HEK293 (cell line): ENCODE results near the gene CRTC2.
A peak's percentile ranks its signal among the peaks of the same experiment; 100 is the strongest.

Experiments used
- KLF17 ChIP-seq: fragments of 450-650 bp; formaldehyde crosslinking; IDR thresholded peaks from 2 replicates; pipeline ENCODE4 v1.5.1; 2016; ENCODE audit warnings: missing biosample characterization, missing genetic modification characterization
- KLF9 ChIP-seq: fragments of 450-650 bp; formaldehyde crosslinking; IDR thresholded peaks from 2 replicates; pipeline ENCODE4 v1.5.1; 2016; ENCODE audit warnings: missing biosample characterization, missing genetic modification characterization, low read depth
- PRDM6 ChIP-seq: fragments of 450-650 bp; formaldehyde crosslinking; IDR thresholded peaks from 2 replicates; pipeline ENCODE4 v1.5.1; 2017; ENCODE audit warnings: missing biosample characterization, missing genetic modification characterization
- REST ChIP-seq: fragments of 450-650 bp; formaldehyde crosslinking; IDR thresholded peaks from 2 replicates; pipeline ENCODE4 v1.5.1; 2016; ENCODE audit warnings: missing biosample characterization, missing genetic modification characterization
- YY2 ChIP-seq: fragments of 450-650 bp; formaldehyde crosslinking; IDR thresholded peaks from 2 replicates; pipeline ENCODE4 v1.5.1; 2016; ENCODE audit warnings: missing biosample characterization, missing genetic modification characterization
- ZBTB11 ChIP-seq: fragments of 450-650 bp; formaldehyde crosslinking; conservative IDR thresholded peaks from 2 replicates; pipeline ENCODE4 v1.5.1; 2016; ENCODE audit warnings: low read depth, missing biosample characterization, missing genetic modification characterization
- ZBTB17 ChIP-seq: fragments of 450-650 bp; formaldehyde crosslinking; IDR thresholded peaks from 2 replicates; pipeline ENCODE4 v1.5.1; 2016; ENCODE audit warnings: missing biosample characterization, missing genetic modification characterization
- ZBTB20 ChIP-seq: fragments of 450-650 bp; formaldehyde crosslinking; IDR thresholded peaks from 2 replicates; pipeline ENCODE4 v1.5.1; 2016; ENCODE audit warnings: missing biosample characterization, missing genetic modification characterization
- ZBTB21 ChIP-seq: fragments of 450-650 bp; formaldehyde crosslinking; IDR thresholded peaks from 2 replicates; pipeline ENCODE4 v1.5.1; 2017; ENCODE audit warnings: missing biosample characterization, missing genetic modification characterization
- ZBTB26 ChIP-seq: fragments of 450-650 bp; formaldehyde crosslinking; optimal IDR thresholded peaks from 2 replicates; pipeline ENCODE3; 2016; ENCODE audit warnings: missing biosample characterization, mild to moderate bottlenecking, missing genetic modification characterization
- ZFP37 ChIP-seq: fragments of 450-650 bp; formaldehyde crosslinking; IDR thresholded peaks from 2 replicates; pipeline ENCODE4 v1.5.1; 2016; ENCODE audit warnings: missing biosample characterization, missing genetic modification characterization
- ZNF140 ChIP-seq: fragments of 450-650 bp; formaldehyde crosslinking; IDR thresholded peaks from 2 replicates; pipeline ENCODE4 v1.5.1; 2016; ENCODE audit warnings: missing biosample characterization, missing genetic modification characterization
- ZNF146 ChIP-seq: fragments of 450-650 bp; formaldehyde crosslinking; IDR thresholded peaks from 2 replicates; pipeline ENCODE4 v1.5.1; 2016; ENCODE audit warnings: missing biosample characterization, missing genetic modification characterization
- ZNF157 ChIP-seq: fragments of 450-650 bp; formaldehyde crosslinking; IDR thresholded peaks from 2 replicates; pipeline ENCODE4 v1.5.1; 2016; ENCODE audit warnings: missing biosample characterization, missing genetic modification characterization
- ZNF266 ChIP-seq: fragments of 450-650 bp; formaldehyde crosslinking; IDR thresholded peaks from 2 replicates; pipeline ENCODE4 v1.5.1; 2016; ENCODE audit warnings: missing biosample characterization, missing genetic modification characterization, low read depth
- ZNF280D ChIP-seq: fragments of 450-650 bp; formaldehyde crosslinking; IDR thresholded peaks from 2 replicates; pipeline ENCODE4 v1.5.1; 2016; ENCODE audit warnings: missing biosample characterization, missing genetic modification characterization
- ZNF391 ChIP-seq: fragments of 450-650 bp; formaldehyde crosslinking; IDR thresholded peaks from 2 replicates; pipeline ENCODE4 v1.5.1; 2016; ENCODE audit warnings: low read depth, missing biosample characterization, missing genetic modification characterization, borderline replicate concordance
- ZNF416 ChIP-seq: fragments of 450-650 bp; formaldehyde crosslinking; IDR thresholded peaks from 2 replicates; pipeline ENCODE4 v1.5.1; 2016; ENCODE audit warnings: missing biosample characterization, missing genetic modification characterization
- ZNF433 ChIP-seq: fragments of 450-650 bp; formaldehyde crosslinking; IDR thresholded peaks from 2 replicates; pipeline ENCODE4 v1.5.1; 2016; ENCODE audit warnings: missing biosample characterization, missing genetic modification characterization, low read depth
- ZNF580 ChIP-seq: fragments of 450-650 bp; formaldehyde crosslinking; IDR thresholded peaks from 2 replicates; pipeline ENCODE4 v1.5.1; 2016; ENCODE audit warnings: missing biosample characterization, missing genetic modification characterization
- ZNF639 ChIP-seq: fragments of 450-650 bp; formaldehyde crosslinking; IDR thresholded peaks from 2 replicates; pipeline ENCODE4 v1.5.1; 2016; ENCODE audit warnings: missing biosample characterization, missing genetic modification characterization
- ZNF768 ChIP-seq: fragments of 450-650 bp; formaldehyde crosslinking; IDR thresholded peaks from 2 replicates; pipeline ENCODE4 v1.5.1; 2018; ENCODE audit warnings: missing biosample characterization, mild to moderate bottlenecking, missing genetic modification characterization
- ZNF777 ChIP-seq: fragments of 450-650 bp; formaldehyde crosslinking; IDR thresholded peaks from 2 replicates; pipeline ENCODE4 v1.5.1; 2017; ENCODE audit warnings: missing biosample characterization, missing genetic modification characterization, borderline replicate concordance
- ZNF785 ChIP-seq: fragments of 450-650 bp; formaldehyde crosslinking; IDR thresholded peaks from 2 replicates; pipeline ENCODE4 v1.5.1; 2016; ENCODE audit warnings: missing biosample characterization, missing genetic modification characterization

Gene CRTC2

GRCh38 chr1:153985341-153985912 lies 27.0 kb upstream of the CRTC2 start (continued):
- no peak for TF ChIP-seq KLF17
- TF ChIP-seq ZNF785 (tag by site-specific recombination), result no peak
- no peak for TF ChIP-seq ZNF416 (tag by site-specific recombination)
- no peak for TF ChIP-seq ZNF433
- no peak for TF ChIP-seq PRDM6 (tag by site-specific recombination)
- TF ChIP-seq ZBTB17 (tag by site-specific recombination), result peak; percentile 22; the same call in 1 of the 2 replicates
- no peak for TF ChIP-seq ZNF157 (tag by site-specific recombination)
- TF ChIP-seq ZNF639 (tag by site-specific recombination), result no peak
- TF ChIP-seq ZNF768 (tag by site-specific recombination), result no peak
- no peak for TF ChIP-seq ZNF580 (tag by site-specific recombination)
- TF ChIP-seq ZNF140 (tag by site-specific recombination), result no peak
- TF ChIP-seq ZNF280D (tag by site-specific recombination), result peak; percentile 15; the same call in 1 of the 2 replicates
- TF ChIP-seq ZBTB11 (tag by site-specific recombination), result no peak
- TF ChIP-seq YY2 (tag by site-specific recombination), result no peak
- no peak for TF ChIP-seq KLF9 (tag by site-specific recombination)
- TF ChIP-seq ZNF391 (tag by site-specific recombination), result no peak
- TF ChIP-seq ZNF266 (tag by site-specific recombination), result no peak
- no peak for TF ChIP-seq ZNF777
- no peak for TF ChIP-seq ZBTB21 (tag by site-specific recombination)
- no peak for TF ChIP-seq REST (tag by site-specific recombination)
- TF ChIP-seq ZBTB26 (tag by site-specific recombination), result no peak
- no peak for TF ChIP-seq ZFP37 (tag by site-specific recombination)
- TF ChIP-seq ZBTB20 (tag by site-specific recombination), result peak; percentile 76
- no peak for TF ChIP-seq ZNF146 (tag by site-specific recombination)
